HepG2 (cell line): ENCODE measurements around the gene URM1. TPM values are rescaled to one million over a fixed set of nuclear protein-coding genes. Genes with fewer than 3 reads are reported as not detected.
A peak's percentile ranks its signal among the peaks of the same experiment; 100 is the strongest.

ENCODE experiments used
- AGO2 ChIP-seq: fragments of 200-400 bp; formaldehyde crosslinking; optimal IDR thresholded peaks from 2 replicates; pipeline ENCODE3; 2017; ENCODE audit warnings: mild to moderate bottlenecking, low read depth, low read length, moderate library complexity
- ARHGAP35 ChIP-seq: sonication (generic); formaldehyde crosslinking; IDR thresholded peaks from 2 replicates; pipeline ENCODE4 v1.9.0; 2022; ENCODE audit warnings: mild to moderate bottlenecking, inconsistent platforms, moderate library complexity, missing genetic modification reagents, borderline replicate concordance
- DPF2 ChIP-seq: sonication (generic); formaldehyde crosslinking; IDR thresholded peaks from 2 replicates; pipeline ENCODE4 v1.4.0; 2020; ENCODE audit warnings: mild to moderate bottlenecking, low read depth, missing genetic modification reagents, borderline replicate concordance
- HNF4A ChIP-seq: sonication (generic); formaldehyde crosslinking; IDR thresholded peaks from 2 replicates; pipeline ENCODE4 v1.4.0; 2020; ENCODE audit warnings: missing genetic modification reagents
- PHF21A ChIP-seq: sonication (generic); formaldehyde crosslinking; IDR thresholded peaks from 2 replicates; pipeline ENCODE4 v1.5.0; 2020; ENCODE audit warnings: mild to moderate bottlenecking, missing genetic modification reagents
- ZFP41 ChIP-seq: sonication (generic); formaldehyde crosslinking; IDR thresholded peaks from 2 replicates; pipeline ENCODE4 v1.4.0; 2020; ENCODE audit warnings: mild to moderate bottlenecking, missing genetic modification reagents, borderline replicate concordance
- ZNF143 ChIP-seq: sonication (generic); formaldehyde crosslinking; IDR thresholded peaks from 2 replicates; pipeline ENCODE4 v1.4.0; 2020; ENCODE audit warnings: missing genetic modification reagents
- ZNF160 ChIP-seq: sonication (generic); formaldehyde crosslinking; IDR thresholded peaks from 2 replicates; pipeline ENCODE4 v1.8.0; 2022; ENCODE audit warnings: mild to moderate bottlenecking, inconsistent platforms, missing genetic modification reagents
- ZNF337 ChIP-seq: sonication (generic); formaldehyde crosslinking; IDR thresholded peaks from 2 replicates; pipeline ENCODE4 v1.5.1; 2020; ENCODE audit warnings: missing genetic modification reagents, low read depth, mild to moderate bottlenecking, borderline replicate concordance
- ZNF343 ChIP-seq: sonication (generic); formaldehyde crosslinking; IDR thresholded peaks from 2 replicates; pipeline ENCODE4 v1.4.0; 2020; ENCODE audit warnings: mild to moderate bottlenecking, missing genetic modification reagents
- ZNF382 ChIP-seq: sonication (generic); formaldehyde crosslinking; IDR thresholded peaks from 2 replicates; pipeline ENCODE4 v1.5.0; 2020; ENCODE audit warnings: missing genetic modification reagents, mild to moderate bottlenecking, borderline replicate concordance
- ZNF430 ChIP-seq: sonication (generic); formaldehyde crosslinking; IDR thresholded peaks from 2 replicates; pipeline ENCODE4 v1.9.0; 2021; ENCODE audit warnings: mild to moderate bottlenecking, missing genetic modification reagents
- ZNF616 ChIP-seq: sonication (generic); formaldehyde crosslinking; IDR thresholded peaks from 2 replicates; pipeline ENCODE4 v1.5.0; 2020; ENCODE audit warnings: low read depth, mild to moderate bottlenecking, missing genetic modification reagents
- ZNF678 ChIP-seq: sonication (generic); formaldehyde crosslinking; IDR thresholded peaks from 2 replicates; pipeline ENCODE4 v1.4.0; 2020; ENCODE audit warnings: mild to moderate bottlenecking, missing genetic modification reagents
- polyA plus RNA-seq, 8 experiments: library from polyadenylated mRNA; depleted of rRNA in 3 of 8; stranded (reverse) in 7 of 8; unstranded in 1 of 8; fragments of >200 nt; fragmentation: Illumina TruSeq in 4 of 8; extraction: Trizol in 4 of 8; gene quantifications; 2 replicates each; pipeline versions ENCODE4 v1.2.1 to v1.2.3, GENCODE V29; 2011 to 2016; ENCODE audit warnings: low read depth in 4 of 8, missing spikeins in 1 of 8, mixed read lengths in 1 of 8; ENCODE audit not compliant: insufficient read depth in 1 of 8
- total RNA-seq, 5 experiments: library from RNA; depleted of rRNA; stranded (reverse); fragments of >200 nt; fragmentation: Illumina TruSeq; extraction: Trizol; gene quantifications; 2 replicates each; pipeline ENCODE4 v1.2.3, GENCODE V29; 2016; ENCODE audit warnings: low read depth in 1 of 5
- TF ChIP-seq, protein P1 (sequence below), 2 experiments: sonication (generic) in 1 of 2; formaldehyde crosslinking in 1 of 2; IDR thresholded peaks; 2 replicates each; pipeline versions ENCODE4 v1.4.0 to v1.6.1; 2016 to 2020; ENCODE audit warnings: borderline replicate concordance in 1 of 2, low read depth in 1 of 2, mild to moderate bottlenecking in 1 of 2, missing genetic modification reagents in 1 of 2
- TF ChIP-seq, protein P2 (sequence below): sonication (generic); formaldehyde crosslinking; IDR thresholded peaks from 2 replicates; pipeline ENCODE4; 2020; ENCODE audit warnings: missing genetic modification reagents, mild to moderate bottlenecking, borderline replicate concordance
- TF ChIP-seq, protein P3 (sequence below): IDR thresholded peaks from 2 replicates; pipeline ENCODE4 v1.6.1; 2016
- TF ChIP-seq, protein P4 (sequence below): sonication (generic); formaldehyde crosslinking; IDR thresholded peaks from 2 replicates; pipeline ENCODE4 v1.4.0; 2020; ENCODE audit warnings: missing genetic modification reagents

Gene URM1
- total and polyA plus RNA-seq, 2 of the 13 experiments (the other 11 are each of a cell fraction or from before 2014, with no cell fraction given) = 37.1 to 41.3 TPM

DNA sequence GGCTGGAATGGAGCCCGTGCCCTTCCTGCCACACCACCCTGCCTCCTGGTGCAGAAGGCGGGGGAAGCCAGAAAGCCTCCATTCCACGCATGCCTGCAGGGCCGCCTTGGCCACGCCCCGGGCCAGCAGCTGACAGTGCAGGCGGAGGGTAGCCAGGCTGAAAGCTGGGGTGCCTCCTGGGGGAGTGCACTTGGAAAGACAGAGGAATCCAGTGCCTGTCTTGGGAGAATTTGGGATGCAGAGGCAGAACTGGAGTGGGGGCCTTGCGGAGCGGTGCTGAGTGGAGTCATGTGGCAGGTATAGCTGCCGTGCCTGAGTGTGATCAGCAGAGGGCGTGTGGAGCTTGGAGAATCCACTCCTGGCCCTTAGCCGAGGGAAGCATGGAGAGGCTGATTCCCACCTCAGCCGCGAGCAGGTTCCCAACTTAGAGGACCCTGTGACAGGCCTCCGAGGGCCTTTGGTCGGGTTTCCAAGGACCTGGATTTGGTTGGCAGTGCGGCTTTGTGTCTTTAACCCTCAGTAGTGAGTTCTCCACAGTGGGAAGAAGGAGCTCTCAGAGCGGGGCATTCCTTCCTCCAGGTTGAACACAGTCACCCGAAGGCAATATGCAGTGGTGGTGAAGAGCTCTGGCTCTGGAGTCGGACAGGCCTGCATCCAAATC lies 9.1 kb upstream of the URM1 start (continued):
- TF ChIP-seq, protein P1, sequence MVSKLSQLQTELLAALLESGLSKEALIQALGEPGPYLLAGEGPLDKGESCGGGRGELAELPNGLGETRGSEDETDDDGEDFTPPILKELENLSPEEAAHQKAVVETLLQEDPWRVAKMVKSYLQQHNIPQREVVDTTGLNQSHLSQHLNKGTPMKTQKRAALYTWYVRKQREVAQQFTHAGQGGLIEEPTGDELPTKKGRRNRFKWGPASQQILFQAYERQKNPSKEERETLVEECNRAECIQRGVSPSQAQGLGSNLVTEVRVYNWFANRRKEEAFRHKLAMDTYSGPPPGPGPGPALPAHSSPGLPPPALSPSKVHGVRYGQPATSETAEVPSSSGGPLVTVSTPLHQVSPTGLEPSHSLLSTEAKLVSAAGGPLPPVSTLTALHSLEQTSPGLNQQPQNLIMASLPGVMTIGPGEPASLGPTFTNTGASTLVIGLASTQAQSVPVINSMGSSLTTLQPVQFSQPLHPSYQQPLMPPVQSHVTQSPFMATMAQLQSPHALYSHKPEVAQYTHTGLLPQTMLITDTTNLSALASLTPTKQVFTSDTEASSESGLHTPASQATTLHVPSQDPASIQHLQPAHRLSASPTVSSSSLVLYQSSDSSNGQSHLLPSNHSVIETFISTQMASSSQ (IDR thresholded peaks at IDR 0.05; ENCODE audit: low read depth) = no peak
- TF ChIP-seq, protein P1 (CRISPR knock-in tag; IDR thresholded peaks at IDR 0.05; ENCODE audit: borderline replicate concordance) = 0 out of 2 replicates have a peak, but pooled peaks have one; percentile 22
- TF ChIP-seq AGO2 (peak; percentile 87), ZNF382 (CRISPR knock-in tag) (no peak), ZNF337 (CRISPR knock-in tag) (no peak), PHF21A (CRISPR knock-in tag) (no peak), ZNF616 (CRISPR knock-in tag) (no peak), DPF2 (CRISPR knock-in tag) (no peak), ZNF678 (CRISPR knock-in tag) (no peak), ZNF430 (no peak), ARHGAP35 (no peak), HNF4A (no peak), ZNF160 (no peak), ZNF343 (CRISPR knock-in tag) (no peak), ZNF143 (CRISPR knock-in tag) (no peak), ZFP41 (CRISPR knock-in tag) (no peak)
- TF ChIP-seq, protein P2, sequence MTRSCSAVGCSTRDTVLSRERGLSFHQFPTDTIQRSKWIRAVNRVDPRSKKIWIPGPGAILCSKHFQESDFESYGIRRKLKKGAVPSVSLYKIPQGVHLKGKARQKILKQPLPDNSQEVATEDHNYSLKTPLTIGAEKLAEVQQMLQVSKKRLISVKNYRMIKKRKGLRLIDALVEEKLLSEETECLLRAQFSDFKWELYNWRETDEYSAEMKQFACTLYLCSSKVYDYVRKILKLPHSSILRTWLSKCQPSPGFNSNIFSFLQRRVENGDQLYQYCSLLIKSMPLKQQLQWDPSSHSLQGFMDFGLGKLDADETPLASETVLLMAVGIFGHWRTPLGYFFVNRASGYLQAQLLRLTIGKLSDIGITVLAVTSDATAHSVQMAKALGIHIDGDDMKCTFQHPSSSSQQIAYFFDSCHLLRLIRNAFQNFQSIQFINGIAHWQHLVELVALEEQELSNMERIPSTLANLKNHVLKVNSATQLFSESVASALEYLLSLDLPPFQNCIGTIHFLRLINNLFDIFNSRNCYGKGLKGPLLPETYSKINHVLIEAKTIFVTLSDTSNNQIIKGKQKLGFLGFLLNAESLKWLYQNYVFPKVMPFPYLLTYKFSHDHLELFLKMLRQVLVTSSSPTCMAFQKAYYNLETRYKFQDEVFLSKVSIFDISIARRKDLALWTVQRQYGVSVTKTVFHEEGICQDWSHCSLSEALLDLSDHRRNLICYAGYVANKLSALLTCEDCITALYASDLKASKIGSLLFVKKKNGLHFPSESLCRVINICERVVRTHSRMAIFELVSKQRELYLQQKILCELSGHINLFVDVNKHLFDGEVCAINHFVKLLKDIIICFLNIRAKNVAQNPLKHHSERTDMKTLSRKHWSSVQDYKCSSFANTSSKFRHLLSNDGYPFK = peak; percentile 44; the same call in 1 of the 2 replicates
- TF ChIP-seq, protein P3, sequence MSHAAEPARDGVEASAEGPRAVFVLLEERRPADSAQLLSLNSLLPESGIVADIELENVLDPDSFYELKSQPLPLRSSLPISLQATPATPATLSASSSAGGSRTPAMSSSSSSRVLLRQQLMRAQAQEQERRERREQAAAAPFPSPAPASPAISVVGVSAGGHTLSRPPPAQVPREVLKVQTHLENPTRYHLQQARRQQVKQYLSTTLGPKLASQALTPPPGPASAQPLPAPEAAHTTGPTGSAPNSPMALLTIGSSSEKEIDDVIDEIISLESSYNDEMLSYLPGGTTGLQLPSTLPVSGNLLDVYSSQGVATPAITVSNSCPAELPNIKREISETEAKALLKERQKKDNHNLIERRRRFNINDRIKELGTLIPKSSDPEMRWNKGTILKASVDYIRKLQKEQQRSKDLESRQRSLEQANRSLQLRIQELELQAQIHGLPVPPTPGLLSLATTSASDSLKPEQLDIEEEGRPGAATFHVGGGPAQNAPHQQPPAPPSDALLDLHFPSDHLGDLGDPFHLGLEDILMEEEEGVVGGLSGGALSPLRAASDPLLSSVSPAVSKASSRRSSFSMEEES (CRISPR knock-in tag) = peak; percentile 54; the same call in 1 of the 2 replicates
- TF ChIP-seq, protein P4, sequence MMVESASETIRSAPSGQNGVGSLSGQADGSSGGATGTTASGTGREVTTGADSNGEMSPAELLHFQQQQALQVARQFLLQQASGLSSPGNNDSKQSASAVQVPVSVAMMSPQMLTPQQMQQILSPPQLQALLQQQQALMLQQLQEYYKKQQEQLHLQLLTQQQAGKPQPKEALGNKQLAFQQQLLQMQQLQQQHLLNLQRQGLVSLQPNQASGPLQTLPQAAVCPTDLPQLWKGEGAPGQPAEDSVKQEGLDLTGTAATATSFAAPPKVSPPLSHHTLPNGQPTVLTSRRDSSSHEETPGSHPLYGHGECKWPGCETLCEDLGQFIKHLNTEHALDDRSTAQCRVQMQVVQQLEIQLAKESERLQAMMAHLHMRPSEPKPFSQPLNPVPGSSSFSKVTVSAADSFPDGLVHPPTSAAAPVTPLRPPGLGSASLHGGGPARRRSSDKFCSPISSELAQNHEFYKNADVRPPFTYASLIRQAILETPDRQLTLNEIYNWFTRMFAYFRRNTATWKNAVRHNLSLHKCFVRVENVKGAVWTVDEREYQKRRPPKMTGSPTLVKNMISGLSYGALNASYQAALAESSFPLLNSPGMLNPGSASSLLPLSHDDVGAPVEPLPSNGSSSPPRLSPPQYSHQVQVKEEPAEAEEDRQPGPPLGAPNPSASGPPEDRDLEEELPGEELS (CRISPR knock-in tag) = 0 out of 2 replicates have a peak, but pooled peaks have one; percentile 7
